Stimulated activated effector memory CD8-positive, alpha-beta T cell treated with anti-CD3 and anti-CD28 coated beads, Interleukin-12 subunit alpha, Interleukin-12 subunit beta, amount 100 ng/mL, for 72 hours (primary cell): ENCODE results near the gene PSME3IP1.
"Not testable (repeated sequence)": the region's sequence is repeated elsewhere in the genome, so short reads cannot be mapped to it uniquely, and the experiment has no call there.

Experiments used
- ATAC-seq: fragments of 150-1000 bp; cut with Tn5 transposase; 2 replicates; pipeline ENCODE4 v1.10.0; 2021
- DNase-seq, 2 donors: peaks; one replicate each; pipeline ENCODE4 v3.0.0; 2021 to 2022; ENCODE audit warnings: low spot score in 2 of 2
- H3K27ac Mint-ChIP-seq: one replicate; pipeline ENCODE4 v1.8.0; 2022; ENCODE audit warnings: mild to moderate bottlenecking, mixed read lengths
- H3K36me3 Mint-ChIP-seq: one replicate; pipeline ENCODE4 v1.8.0; 2022; ENCODE audit warnings: mild to moderate bottlenecking, mixed read lengths
- H3K4me1 Mint-ChIP-seq: one replicate; pipeline ENCODE4 v1.8.0; 2022; ENCODE audit warnings: mixed read lengths
- H3K4me3 Mint-ChIP-seq: one replicate; pipeline ENCODE4 v1.8.0; 2022; ENCODE audit warnings: mild to moderate bottlenecking, mixed read lengths
- H3K9me3 Mint-ChIP-seq: one replicate; pipeline ENCODE4 v1.8.0; 2022; ENCODE audit warnings: mixed read lengths

Gene PSME3IP1

DNA sequence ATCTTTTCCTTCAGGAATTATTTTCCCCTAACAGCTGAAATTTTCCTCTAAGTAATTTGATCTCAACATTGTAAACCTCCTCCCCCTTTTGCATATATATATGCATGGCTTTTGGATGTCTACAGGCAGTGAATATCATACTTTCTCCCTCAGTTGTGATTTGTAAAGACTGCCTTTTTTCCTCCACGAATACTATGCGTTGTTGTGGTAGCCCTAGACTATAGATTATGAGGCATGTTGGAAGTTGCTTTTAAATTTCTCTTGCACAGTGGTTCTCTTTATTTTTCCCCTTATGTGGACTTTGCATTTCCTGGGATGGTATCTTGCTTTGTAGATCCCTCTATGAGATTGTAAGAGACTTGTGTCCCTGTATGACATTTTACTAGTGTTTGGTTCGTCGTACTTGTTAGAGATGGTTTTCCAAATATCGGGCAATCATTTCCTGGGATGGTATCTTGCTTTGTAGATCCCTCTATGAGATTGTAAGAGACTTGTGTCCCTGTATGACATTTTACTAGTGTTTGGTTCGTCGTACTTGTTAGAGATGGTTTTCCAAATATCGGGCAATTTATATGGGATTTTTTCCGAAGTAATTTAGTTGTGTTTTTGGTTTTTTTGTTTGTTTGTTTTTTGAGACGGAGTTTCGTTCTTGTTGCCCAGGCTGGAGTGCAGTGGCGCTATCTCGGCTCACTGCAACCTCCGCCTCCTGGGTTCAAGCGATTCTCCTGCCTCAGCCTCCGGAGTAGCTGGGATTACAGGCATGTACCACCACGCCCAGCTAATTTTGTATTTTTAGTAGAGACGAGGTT, 2.3 kb upstream of the PSME3IP1 start:
- H3K4me3 Mint-ChIP-seq = peak overlapping the region; percentile 99
- DNase-seq, ATAC-seq, H3K9me3 Mint-ChIP-seq: not testable (repeated sequence)
- peak overlapping the region; percentile 99 for H3K27ac Mint-ChIP-seq
- peaks cover 35% of the 10 kb centered on the region for H3K36me3 Mint-ChIP-seq
- H3K4me1 Mint-ChIP-seq = peaks cover 42% of the 10 kb centered on the region

GRCh38 chr16:57186872-57187854, 1.3 kb upstream of the PSME3IP1 start:
- no peak for ATAC-seq
- peak in 1 of 2 donors; percentile 66 for DNase-seq
- Mint-ChIP-seq H3K36me3 (peaks cover 35% of the 10 kb centered on the region), H3K9me3 (no peaks in the 10 kb centered on the region), H3K4me3 (peak overlapping the region; percentile 99), H3K4me1 (peaks cover 42% of the 10 kb centered on the region), H3K27ac (peak overlapping the region; percentile 99)

DNA sequence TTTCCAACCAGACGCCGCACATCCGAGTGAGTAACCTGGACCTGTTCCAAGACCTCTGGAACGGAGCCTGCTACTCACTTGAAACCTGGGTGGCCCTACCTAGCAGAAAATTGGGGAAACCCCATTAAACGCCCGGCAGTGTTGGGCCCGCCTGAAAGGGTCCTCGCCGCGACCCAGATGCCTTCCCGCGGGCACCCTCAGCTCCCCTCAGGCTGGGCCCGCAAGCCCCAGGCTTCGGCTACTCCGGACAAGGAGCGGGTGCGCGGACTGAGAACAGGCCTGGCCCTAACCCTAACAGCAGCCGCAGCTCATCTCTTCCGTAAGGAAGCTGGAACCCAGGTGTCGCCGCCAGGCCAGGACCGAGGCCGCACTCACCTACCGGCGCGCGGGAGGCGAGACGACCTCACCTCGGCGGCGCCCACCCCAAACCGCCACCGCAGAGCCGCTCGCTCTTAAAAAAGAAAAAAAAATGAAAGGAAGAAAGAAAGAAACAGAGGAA, 344 bp downstream of the PSME3IP1 start:
- H3K4me1 Mint-ChIP-seq = peaks cover 42% of the 10 kb centered on the region

DNA sequence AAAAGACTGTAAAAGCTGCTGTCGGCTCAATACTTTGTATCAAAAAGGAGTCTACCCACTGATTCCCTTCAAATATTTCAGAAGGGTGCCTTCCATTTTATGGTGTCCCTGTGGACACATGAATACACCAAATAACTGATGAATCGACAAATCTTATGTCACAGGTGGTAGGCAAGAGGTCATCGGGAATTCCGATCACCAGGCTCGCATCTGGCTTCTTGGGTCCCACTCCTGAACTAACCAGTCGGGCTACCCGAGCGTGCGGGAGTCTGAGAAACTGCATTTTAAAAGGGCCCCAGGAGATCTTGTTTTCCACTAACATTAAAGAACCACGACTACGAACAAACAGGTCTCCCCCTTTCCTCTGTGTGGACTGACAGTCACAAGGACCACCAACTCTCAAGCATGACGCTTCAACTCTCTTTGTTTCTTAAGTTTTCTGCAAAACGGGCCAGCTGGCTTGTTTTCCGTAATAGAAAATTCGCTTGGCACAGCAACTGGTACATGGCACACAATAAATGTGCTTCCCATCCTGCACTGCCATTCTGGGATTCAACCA, 873 bp downstream of the PSME3IP1 start:
- peak overlapping the region; percentile 99 for H3K27ac Mint-ChIP-seq

More for the DNA sequence above, 344 bp downstream of the PSME3IP1 start:
- Mint-ChIP-seq H3K4me3 (peak overlapping the region; percentile 99), H3K36me3 (peaks cover 35% of the 10 kb centered on the region), H3K9me3 (no peaks in the 10 kb centered on the region), H3K27ac (peak overlapping the region; percentile 99)
- DNase-seq (peak in 1 of 2 donors; percentile 9), ATAC-seq (peak; percentile 41)

DNA sequence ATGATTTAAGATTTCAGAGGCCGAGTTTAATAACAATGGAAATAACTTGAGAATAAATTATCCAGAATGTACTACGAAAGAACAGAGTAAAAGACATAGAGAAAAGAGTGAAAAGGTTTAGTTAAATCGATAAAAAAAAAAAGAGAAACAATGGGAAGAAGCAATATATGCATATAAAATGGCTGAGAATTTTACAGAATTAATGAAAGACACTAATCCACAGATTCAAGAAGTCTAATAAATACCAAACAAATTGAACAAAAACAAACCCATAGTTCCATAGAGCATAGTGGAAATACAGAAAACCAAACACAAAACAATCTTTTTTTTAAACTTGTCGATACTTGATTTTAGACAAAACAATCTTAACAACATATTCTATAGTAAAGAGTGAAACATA, 1.7 kb downstream of the PSME3IP1 start:
- no peak for DNase-seq
- H3K9me3 Mint-ChIP-seq = no peaks in the 10 kb centered on the region
- peaks cover 23% of the 10 kb centered on the region for H3K36me3 Mint-ChIP-seq
- ATAC-seq = no peak
- peak overlapping the region; percentile 42 for H3K27ac Mint-ChIP-seq
- peak overlapping the region; percentile 99 for H3K4me3 Mint-ChIP-seq
- H3K4me1 Mint-ChIP-seq = peaks cover 36% of the 10 kb centered on the region

More for the DNA sequence above, 873 bp downstream of the PSME3IP1 start:
- Mint-ChIP-seq H3K36me3 (peaks cover 32% of the 10 kb centered on the region), H3K4me1 (peaks cover 39% of the 10 kb centered on the region), H3K9me3 (no peaks in the 10 kb centered on the region), H3K4me3 (peak overlapping the region; percentile 99)
- DNase-seq (no peak), ATAC-seq (no peak)

DNA sequence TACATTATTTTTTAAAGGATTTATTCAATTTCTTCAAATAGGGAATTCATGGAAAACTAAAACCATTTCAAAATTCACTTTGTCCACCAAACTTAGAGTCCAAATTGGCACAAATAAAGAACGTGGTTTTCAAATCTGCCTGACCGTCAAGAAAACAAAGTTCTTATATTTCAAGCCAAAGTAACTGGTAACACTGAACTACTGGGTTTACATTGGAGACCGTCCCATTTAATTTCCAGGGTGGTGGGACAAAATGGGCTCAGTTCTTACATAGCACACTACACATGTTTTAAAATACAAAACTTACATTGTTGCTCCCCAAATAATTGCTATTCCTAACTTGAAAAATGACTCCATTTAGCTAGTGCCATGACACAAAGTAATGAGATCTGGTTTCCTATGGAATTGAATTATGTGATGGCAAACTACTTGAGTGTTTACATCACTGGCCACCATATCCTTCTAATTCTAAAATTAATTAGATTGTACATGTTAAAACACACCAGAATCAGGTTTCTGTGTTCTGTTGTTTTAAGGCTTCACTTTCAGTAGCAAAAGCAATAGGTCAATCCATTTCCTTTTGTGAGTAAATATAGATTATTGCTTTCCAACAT, 6.5 kb downstream of the PSME3IP1 start:
- Mint-ChIP-seq H3K4me3 (no peak overlapping the region), H3K4me1 (peaks cover 8% of the 10 kb centered on the region), H3K9me3 (no peaks in the 10 kb centered on the region), H3K36me3 (peaks cover 7% of the 10 kb centered on the region), H3K27ac (no peak overlapping the region)
- ATAC-seq = no peak
- no peak for DNase-seq

DNA sequence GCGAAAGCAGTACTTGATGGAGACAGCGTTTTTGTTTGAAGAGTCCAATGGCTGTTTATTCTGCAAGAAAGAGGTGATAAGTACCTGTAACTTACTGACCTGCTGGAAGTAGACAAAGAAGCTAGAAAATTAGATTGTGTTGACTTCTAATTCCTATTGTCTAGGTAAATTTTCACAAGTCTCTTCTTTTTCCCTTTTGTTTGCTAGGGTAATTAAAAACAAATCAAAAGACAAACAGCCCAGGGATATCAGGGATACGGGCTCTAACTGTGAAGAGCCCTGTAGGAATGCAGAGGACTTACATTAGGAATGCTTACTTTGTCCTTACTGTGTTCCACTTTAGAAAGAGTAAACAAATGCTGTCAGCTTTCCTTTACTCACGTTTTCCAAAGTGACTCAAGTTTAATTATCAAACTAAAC, 7.0 kb downstream of the PSME3IP1 start:
- no peak overlapping the region for H3K4me3 Mint-ChIP-seq
- peaks cover 9% of the 10 kb centered on the region for H3K36me3 Mint-ChIP-seq
- DNase-seq (no peak), ATAC-seq (no peak)
- H3K9me3 Mint-ChIP-seq = no peaks in the 10 kb centered on the region
- no peak overlapping the region for H3K27ac Mint-ChIP-seq
- peaks cover 3% of the 10 kb centered on the region for H3K4me1 Mint-ChIP-seq

GRCh38 chr16:57178196-57178595, 7.6 kb downstream of the PSME3IP1 start:
- Mint-ChIP-seq H3K4me3 (no peak overlapping the region), H3K9me3 (no peaks in the 10 kb centered on the region), H3K36me3 (peaks cover 15% of the 10 kb centered on the region), H3K4me1 (no peaks in the 10 kb centered on the region), H3K27ac (no peak overlapping the region)
- no peak for DNase-seq
- ATAC-seq = no peak

DNA sequence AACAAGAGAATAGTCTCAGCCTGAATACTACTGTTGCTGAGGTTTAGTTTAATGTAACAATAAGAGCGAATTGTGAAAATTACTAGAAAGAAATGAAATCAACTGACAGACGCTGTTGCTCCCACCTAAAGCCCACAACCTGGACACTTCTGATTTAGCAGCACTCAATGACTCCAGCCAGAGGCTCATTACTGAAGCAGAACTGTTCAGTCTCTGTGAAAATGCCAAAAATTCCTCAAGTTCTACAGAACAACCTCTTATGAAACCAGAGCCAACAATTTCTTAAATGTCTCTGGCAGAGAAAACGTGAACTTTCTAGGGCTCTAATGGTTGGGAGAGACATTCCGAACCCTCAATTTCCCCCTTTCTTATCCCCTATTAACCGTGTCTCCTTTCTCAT, 9.9 kb downstream of the PSME3IP1 start:
- no peaks in the 10 kb centered on the region for H3K9me3 Mint-ChIP-seq
- H3K4me3 Mint-ChIP-seq = no peak overlapping the region
- H3K27ac Mint-ChIP-seq = no peak overlapping the region
- H3K4me1 Mint-ChIP-seq = no peaks in the 10 kb centered on the region
- ATAC-seq = no peak
- DNase-seq = no peak
- H3K36me3 Mint-ChIP-seq = peaks cover 38% of the 10 kb centered on the region

DNA sequence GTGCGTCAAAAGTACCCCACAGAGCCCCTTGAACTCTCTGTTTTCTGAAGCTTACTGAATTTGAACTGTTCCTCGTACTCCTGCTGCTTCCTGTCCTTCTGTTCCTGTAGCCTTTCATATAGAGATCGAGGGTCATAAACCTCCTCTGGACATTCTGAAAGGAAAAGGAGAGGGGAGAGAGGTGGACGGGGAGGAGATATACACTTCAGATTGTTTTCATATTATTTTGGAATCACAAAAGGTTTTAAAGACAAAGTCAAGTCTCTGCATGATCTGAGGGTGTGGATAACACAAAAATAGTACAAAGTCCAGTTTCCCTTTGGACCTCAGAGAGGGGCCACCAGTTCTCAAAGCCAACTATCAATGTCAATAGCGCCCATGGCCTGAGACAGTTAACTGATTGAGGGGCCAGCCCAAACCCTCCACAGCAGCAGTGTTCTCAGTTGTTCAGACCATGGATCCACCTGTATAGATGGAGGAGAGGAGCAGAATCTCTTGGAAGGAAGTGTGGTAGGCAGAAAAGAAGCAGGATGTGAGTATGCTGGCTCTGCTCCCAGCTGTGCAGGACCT, 13.0 kb downstream of the PSME3IP1 start:
- no peaks in the 10 kb centered on the region for H3K9me3 Mint-ChIP-seq
- no peak for ATAC-seq
- H3K36me3 Mint-ChIP-seq = peaks cover 69% of the 10 kb centered on the region
- no peak overlapping the region for H3K4me3 Mint-ChIP-seq
- H3K4me1 Mint-ChIP-seq = no peaks in the 10 kb centered on the region
- DNase-seq = no peak
- H3K27ac Mint-ChIP-seq = no peak overlapping the region

GRCh38 chr16:57169327-57169726, 16.5 kb downstream of the PSME3IP1 start:
- ATAC-seq = no peak
- H3K36me3 Mint-ChIP-seq = peaks cover 93% of the 10 kb centered on the region
- no peak overlapping the region for H3K27ac Mint-ChIP-seq

GRCh38 chr16:57167953-57168352, 17.9 kb downstream of the PSME3IP1 start:
- H3K9me3 Mint-ChIP-seq = no peaks in the 10 kb centered on the region
- H3K27ac Mint-ChIP-seq = no peak overlapping the region
- no peak overlapping the region for H3K4me3 Mint-ChIP-seq
- H3K4me1 Mint-ChIP-seq = no peaks in the 10 kb centered on the region
- peaks cover 96% of the 10 kb centered on the region for H3K36me3 Mint-ChIP-seq
- DNase-seq (no peak), ATAC-seq (peak; percentile 77)

More at GRCh38 chr16:57169327-57169726, 16.5 kb downstream of the PSME3IP1 start:
- H3K4me3 Mint-ChIP-seq = no peak overlapping the region
- no peak for DNase-seq
- no peaks in the 10 kb centered on the region for H3K4me1 Mint-ChIP-seq
- no peaks in the 10 kb centered on the region for H3K9me3 Mint-ChIP-seq

DNA sequence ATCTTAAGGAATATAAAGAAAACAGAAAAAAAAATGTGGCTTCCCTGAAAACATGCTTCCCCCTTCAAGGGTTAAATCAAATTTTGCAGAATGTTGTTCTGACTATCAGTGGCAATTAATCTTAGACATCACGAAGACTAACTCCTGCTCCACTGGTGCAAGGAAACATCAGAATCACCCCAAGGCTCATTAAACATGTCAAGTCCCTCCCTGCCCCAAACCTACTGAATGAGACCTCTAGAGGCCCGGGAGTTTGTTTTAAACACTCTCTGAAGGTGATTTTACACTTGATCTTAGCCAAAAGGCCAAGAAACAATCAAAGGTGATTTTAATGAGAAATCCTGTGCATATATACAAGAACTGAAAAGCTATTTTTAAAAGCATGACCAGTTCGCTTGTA, 18.3 kb downstream of the PSME3IP1 start:
- peaks cover 96% of the 10 kb centered on the region for H3K36me3 Mint-ChIP-seq
- no peaks in the 10 kb centered on the region for H3K9me3 Mint-ChIP-seq
- no peaks in the 10 kb centered on the region for H3K4me1 Mint-ChIP-seq
- no peak overlapping the region for H3K27ac Mint-ChIP-seq
- no peak overlapping the region for H3K4me3 Mint-ChIP-seq
- DNase-seq = no peak
- ATAC-seq = no peak

DNA sequence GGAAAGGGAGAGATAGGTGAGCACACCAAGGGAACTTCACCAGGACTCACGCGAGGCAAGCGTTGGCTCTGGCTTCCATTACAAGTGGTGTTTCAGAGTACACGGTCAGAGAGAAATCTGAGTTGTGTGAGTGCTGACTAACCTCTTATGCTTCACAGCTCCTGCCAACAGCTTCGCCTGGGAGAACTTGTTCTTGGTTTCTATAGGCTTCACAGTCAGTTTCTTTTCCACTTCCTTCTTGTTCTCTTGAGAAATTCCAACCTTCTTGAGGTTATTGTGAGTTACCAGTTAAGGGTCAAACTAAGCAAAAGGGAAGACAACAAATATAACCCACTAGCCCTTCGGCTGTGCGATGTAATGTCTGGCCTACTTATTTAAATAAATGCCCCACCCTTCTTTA, 18.9 kb downstream of the PSME3IP1 start:
- ATAC-seq = no peak
- Mint-ChIP-seq H3K4me3 (no peak overlapping the region), H3K4me1 (no peaks in the 10 kb centered on the region), H3K36me3 (peaks cover 96% of the 10 kb centered on the region), H3K9me3 (no peaks in the 10 kb centered on the region), H3K27ac (no peak overlapping the region)
- no peak for DNase-seq
